Gastroesophageal sphincter (tissue), 3 donors: Measurements from ENCODE around the gene SLMAP.

Source experiments
- CTCF ChIP-seq, 4 experiments: fragments of 200-600 bp in 2 of 4; fragments of 450-650 bp in 2 of 4; sonication (generic) in 1 of 4; IDR thresholded peaks; one replicate each; pipeline ENCODE4 v1.5.1; 2017 to 2019; ENCODE audit warnings: antibody characterized with exemption in 4 of 4, mild to moderate bottlenecking in 2 of 4, moderate library complexity in 2 of 4
- EP300 ChIP-seq: sonication (generic); formaldehyde crosslinking; IDR thresholded peaks from one replicate; pipeline ENCODE4 v1.6.1; 2017; ENCODE audit warnings: antibody characterized with exemption, mild to moderate bottlenecking
- POLR2A ChIP-seq, 2 donors: fragments of 450-650 bp; IDR thresholded peaks; one replicate each; pipeline ENCODE4 v1.6.1; 2017; ENCODE audit warnings: antibody characterized with exemption in 2 of 2, mild to moderate bottlenecking in 2 of 2, moderate library complexity in 1 of 2
- POLR2AphosphoS5 ChIP-seq: sonication (generic); formaldehyde crosslinking; IDR thresholded peaks from one replicate; pipeline ENCODE4 v1.6.1; 2017; ENCODE audit warnings: antibody characterized with exemption

- no peak for TF ChIP-seq CTCF (IDR thresholded peaks at IDR 0.05)
- TF ChIP-seq POLR2AphosphoS5 = no peak
- TF ChIP-seq EP300 = no peak
- TF ChIP-seq POLR2A (IDR thresholded peaks at IDR 0.05) = no peak
These were observed 85.7 kb downstream of the SLMAP start for GRCh38 chr3:57841818-57842217.
